RCC 7860 (cell line): Measurements from ENCODE around the gene GCSAM.
A peak's percentile ranks its signal among the peaks of the same experiment; 100 is the strongest.

Experiments used
- DNase-seq: peaks from one replicate; pipeline ENCODE4 v3.0.0-alpha.2; 2015; ENCODE audit warnings: low spot score
- FAIRE-seq: peaks from 2 replicates; lab custom pipeline; 2012; peaks lifted over from hg19 to GRCh38; lab: Jason Lieb, UNC

Gene GCSAM

DNA sequence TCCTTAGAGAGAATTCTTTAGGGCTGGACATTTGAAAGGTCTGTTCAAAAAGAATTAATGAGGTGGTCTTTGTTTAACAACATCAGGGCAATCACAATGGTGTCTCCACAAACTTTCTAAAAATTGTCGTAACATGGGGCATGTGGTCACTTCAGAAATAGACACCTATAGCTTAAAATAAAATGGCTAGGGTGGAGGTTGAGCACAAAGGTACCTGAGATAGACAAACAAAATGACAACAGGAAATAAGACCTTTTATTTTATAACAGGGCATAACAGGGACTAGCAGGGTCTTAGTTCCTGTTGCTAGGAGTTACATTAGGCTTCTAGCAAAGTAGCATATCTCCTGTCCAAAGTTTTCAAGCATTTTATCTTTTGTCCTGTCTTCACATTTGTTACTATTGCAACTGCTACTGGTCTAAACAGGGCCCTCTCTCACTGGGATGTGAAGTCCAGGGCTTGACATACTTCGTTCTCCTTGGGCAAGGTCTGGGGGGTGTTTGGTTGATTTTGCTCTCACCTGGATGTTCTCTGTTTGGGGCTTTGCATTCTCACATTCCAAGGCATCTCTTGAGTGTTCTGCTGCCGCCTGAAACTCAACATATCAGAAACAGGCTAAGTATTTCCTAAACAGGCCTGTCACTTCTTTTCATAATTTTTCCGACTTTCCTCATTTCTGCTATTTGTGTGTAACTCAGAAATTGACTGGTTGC is 3.0 kb downstream of the GCSAM start:
- FAIRE-seq (no peak), DNase-seq (no peak)

GRCh38 chr3:112128843-112129727 is 4.0 kb downstream of the GCSAM start:
- FAIRE-seq (no peak), DNase-seq (no peak)

DNA sequence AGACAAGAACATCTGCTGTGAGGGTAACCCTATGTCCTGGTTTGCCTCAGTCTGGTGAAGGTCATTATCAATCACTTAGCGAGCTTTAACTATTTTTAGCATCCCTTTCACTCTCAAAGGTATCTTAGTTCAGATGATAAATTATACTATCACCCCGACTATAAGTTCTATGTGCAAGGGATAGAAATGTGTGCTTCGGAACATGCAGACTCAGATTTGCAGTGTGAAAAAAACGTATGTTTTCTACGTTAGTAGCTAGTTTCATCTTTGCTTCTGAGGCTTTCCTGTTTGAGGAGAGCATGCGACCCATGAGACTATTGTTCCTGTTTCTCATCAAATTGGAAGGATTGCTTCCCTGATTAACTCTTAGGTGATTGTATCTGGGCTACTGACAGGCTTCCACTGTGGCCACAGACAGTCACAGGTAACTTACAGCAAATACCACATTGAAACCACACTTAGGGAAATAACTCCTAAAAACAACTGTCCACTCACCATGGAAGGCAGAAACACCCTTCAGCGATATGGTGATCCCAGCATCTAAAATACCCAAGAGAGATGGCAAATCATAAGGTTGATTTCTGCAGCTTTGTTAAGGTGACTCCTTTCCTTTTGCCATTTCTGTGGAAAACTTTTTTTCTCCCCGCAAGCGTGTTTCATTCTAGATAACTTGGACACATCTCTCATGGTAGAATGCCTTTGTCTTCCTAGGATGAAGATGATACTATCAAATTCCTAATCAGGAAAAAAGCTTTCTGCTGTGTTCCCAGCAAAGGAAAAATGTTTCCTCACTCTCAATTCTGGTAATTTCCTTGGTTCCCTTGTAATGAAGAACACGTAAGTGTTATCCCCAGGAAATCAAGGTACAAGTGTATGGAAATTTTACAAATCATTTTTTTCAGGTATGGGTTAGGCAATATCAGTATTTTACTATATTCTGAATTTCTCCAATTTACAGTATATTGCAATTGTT is 5.2 kb downstream of the GCSAM start:
- FAIRE-seq (no peak), DNase-seq (no peak)

- FAIRE-seq (no peak), DNase-seq (no peak)
These were observed 6.5 kb downstream of the GCSAM start for GRCh38 chr3:112126511-112126911.

GRCh38 chr3:112124907-112125607 is 8.0 kb downstream of the GCSAM start:
- no peak for DNase-seq
- FAIRE-seq = no peak

GRCh38 chr3:112123548-112123947 is 9.5 kb downstream of the GCSAM start:
- DNase-seq = no peak
- no peak for FAIRE-seq

- DNase-seq = no peak
- FAIRE-seq = no peak
These were observed 10.2 kb downstream of the GCSAM start for GRCh38 chr3:112122870-112123269.

- FAIRE-seq (no peak), DNase-seq (no peak)
These were observed 11.2 kb downstream of the GCSAM start for GRCh38 chr3:112121577-112122547.

DNA sequence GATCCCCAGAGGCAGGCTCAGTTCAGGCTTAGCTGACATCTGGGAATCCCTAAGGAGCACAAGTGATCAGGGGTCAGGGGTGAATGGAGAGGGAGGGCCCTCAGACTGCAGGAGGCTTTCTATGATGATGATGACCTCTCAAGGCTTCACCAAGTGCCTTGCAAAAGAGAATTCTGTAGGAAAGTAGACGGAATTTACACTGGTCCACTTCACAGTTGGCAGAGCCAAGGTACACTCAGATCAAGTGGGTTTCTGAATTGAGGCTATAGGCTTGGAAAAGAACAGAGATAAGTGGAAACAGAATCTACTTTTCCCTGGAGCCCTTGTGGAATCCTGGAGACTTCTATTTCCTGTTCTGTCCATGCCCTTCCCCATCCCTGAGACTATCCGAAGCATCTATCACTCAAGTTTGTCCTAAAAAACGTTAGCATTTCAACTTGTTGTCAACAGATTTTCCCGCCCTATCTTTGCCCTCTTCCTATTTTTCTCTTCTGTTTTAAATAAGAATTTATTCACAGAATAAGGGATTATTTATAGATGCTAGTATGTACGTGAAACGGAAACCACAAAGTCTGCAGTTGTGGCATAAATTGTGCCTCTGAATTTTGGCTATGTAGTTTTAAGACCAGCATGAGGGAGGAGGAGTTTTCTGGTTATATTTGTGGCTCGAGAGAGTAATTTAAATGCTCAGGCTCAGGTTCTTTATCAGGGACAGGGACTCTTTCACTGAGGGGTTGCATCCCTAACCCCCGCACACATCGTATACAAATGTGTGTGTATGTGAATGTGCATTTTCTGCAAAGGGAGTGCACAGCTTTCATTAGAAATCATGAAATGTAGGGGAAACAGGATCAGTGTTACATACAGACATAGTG is 12.8 kb downstream of the GCSAM start:
- FAIRE-seq (no peak), DNase-seq (no peak)

DNA sequence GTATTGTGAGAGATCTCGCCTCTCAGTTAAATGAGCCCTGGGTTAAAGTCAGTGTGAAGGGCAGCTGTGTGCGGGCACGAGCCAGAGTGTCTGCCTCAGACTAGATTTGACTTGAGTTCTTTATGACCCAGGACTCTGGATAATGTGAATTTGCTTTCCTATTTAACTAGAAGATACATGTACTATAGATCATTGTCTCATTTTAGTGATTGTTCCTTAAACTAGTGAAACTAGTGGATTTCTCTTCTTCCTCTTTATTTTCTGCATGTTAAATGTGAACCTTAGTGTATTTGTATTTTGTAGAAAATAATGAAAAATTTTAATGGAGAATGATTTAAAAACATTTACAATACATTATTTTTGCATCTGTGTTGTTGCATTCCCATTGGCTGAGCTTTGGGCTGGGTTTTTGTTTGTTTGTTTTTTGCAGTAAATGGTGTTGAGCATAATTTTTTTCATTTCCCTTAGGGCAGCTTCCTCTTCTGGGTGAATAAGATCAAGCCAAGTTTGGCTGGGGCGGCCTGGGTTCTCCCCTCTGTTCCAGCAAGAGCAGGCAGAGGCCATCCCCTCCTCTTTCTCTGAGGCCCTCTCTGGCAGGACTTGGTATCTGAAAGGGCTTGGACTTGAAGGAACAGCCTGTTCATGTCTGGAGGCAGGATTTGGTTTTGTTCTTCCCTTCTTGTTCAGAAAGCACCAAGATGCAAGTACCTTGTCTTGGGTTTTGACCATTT is 15.0 kb downstream of the GCSAM start:
- no peak for DNase-seq

DNA sequence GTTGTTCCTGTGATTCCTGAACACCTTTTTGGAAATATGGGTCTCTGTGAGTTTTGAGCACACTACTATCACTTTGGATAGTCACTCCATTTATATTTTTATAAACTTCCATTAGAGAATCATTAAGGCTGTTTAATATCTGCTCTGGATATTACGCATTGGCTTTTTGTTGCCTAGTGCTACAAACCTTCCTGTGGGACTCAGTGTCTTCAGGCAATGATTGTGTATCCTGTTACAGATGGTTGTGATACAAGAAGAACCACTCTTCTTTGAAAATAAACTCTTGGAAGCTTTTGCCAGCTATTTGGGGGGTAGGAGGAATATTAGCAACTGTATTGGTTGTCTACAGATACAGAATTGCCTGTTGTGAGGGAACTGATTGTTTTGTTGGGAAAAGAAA is 15.6 kb downstream of the GCSAM start:
- no peak for DNase-seq
- no peak for FAIRE-seq

More for the DNA sequence above, 15.0 kb downstream of the GCSAM start:
- FAIRE-seq = no peak

- DNase-seq (no peak), FAIRE-seq (no peak)
These were observed 16.3 kb downstream of the GCSAM start for GRCh38 chr3:112116748-112117186.

DNA sequence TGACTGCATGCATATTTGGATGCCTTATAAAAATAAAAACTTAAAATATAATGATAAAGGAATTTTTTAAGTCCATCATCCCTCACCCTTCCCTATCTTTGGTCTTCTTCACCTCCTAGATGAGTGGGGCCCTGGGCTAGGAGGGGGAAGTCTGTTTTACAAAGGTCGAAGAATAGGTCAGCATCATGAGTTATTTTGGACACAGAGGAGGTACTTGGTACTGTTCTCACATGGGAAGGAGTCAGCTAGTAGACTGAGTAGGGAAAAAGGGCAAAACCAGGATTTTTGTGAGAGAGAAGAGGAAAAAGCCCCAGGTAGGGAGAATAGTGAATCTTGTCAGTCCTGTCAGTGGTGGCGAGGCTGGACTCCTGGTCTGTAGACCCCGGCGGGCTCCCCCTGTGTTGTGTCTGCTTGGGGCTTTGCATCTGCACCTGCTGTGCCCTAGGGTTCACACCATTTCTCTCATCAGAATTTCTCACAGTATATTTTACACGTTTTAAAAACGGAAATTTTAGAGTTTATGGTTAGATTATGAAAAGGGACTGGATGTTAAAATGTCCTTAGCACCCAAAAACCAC is 17.2 kb downstream of the GCSAM start:
- DNase-seq (no peak), FAIRE-seq (no peak)

GRCh38 chr3:112115161-112115739 is 17.8 kb downstream of the GCSAM start:
- DNase-seq = no peak
- FAIRE-seq = no peak

DNA sequence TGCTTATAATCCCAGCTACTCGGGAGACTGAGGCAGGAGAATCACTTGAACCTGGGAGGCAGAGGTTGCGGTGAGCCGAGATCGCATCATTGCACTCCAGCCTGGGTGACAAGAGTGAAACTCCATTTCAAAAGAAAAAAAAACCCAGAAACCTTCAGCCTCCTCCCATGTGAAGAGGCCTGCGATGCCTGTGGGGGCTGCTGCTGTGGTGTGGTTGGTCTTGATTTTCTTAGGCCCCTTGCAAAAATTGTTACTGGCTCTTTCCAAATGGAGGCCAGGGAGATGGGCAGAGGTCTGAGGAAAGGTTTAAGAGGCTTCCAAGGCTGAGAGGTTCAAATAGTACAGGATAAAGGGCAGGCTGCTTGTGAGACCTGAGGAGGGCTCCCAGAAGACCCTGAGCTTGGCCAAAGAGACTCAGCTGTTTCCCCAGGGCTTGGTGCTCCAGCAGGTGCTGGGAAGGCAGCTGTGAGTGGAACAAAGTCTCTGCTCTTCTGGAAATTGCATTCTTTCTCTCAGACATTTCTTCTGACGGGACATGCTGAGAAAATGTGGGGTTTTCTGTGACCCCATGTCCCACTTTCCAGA is 18.4 kb downstream of the GCSAM start:
- DNase-seq = no peak
- no peak for FAIRE-seq

DNA sequence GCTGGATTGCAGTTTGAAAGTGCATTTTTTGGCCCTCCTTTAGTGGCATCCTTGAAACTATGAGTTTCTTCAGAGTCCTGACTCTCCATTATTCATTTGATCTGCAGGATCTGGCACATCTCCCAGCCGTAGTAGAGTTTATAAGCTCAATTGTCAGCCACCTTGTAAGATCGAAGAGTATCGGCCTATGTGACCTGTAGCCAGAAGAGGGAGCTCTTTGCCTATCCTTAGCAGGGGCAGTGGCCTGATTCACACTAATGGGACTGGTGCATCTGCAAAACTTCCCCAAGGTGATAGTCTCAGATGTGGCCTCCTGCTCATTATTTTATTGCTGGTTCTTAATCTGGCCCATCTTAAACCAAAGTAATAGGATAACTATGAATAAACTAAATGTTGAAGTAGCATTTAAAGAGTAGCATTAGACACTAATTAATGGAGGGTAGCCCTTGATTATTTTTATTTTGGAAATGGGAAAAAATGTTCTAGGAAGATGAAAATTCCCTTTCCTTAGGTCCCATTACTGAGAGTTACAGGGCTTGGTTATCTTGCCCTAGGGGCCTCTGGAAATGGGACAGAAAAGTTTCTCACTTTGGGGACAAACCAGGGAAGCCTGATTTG is 21.2 kb downstream of the GCSAM start:
- FAIRE-seq (no peak), DNase-seq (peak; percentile 21)
